Stromal cell of bone marrow (primary cell): Measurements from ENCODE around the gene MAN2A2.
"Not testable (repeated sequence)": the region's sequence is repeated elsewhere in the genome, so short reads cannot be mapped to it uniquely, and the experiment has no call there.

Experiments
- DNase-seq: peaks from one replicate; pipeline ENCODE4 v3.0.0-alpha.2; 2012; ENCODE audit warnings: low read depth

The MAN2A2 gene

GRCh38 chr15:90918034-90918788 is 15.1 kb downstream of the MAN2A2 start:
- DNase-seq, result no peak

- no peak for DNase-seq
Observed at GRCh38 chr15:90918835-90919234, 15.7 kb downstream of the MAN2A2 start.

- DNase-seq, result no peak
Observed at GRCh38 chr15:90921887-90922286, 18.8 kb downstream of the MAN2A2 start.

- not testable (repeated sequence) for DNase-seq
Observed at GRCh38 chr15:90922712-90923322, 19.7 kb downstream of the MAN2A2 start.

- no peak for DNase-seq
Observed at GRCh38 chr15:90924375-90924774, 21.3 kb downstream of the MAN2A2 start.

- DNase-seq, result not testable (repeated sequence)
Observed at GRCh38 chr15:90926766-90927165, 23.7 kb downstream of the MAN2A2 start.

- not testable (repeated sequence) for DNase-seq
Observed at GRCh38 chr15:90928106-90928505, 25.0 kb downstream of the MAN2A2 start.

GRCh38 chr15:90929246-90930019 is 26.3 kb downstream of the MAN2A2 start:
- DNase-seq, result no peak

GRCh38 chr15:90930861-90931574 is 27.9 kb downstream of the MAN2A2 start:
- DNase-seq, result no peak

GRCh38 chr15:90931575-90931827 is 28.4 kb downstream of the MAN2A2 start:
- no peak for DNase-seq

GRCh38 chr15:90931828-90932659 is 28.9 kb downstream of the MAN2A2 start, which contains the start of gene HDDC3:
HDDC3 (minus strand) TSS chr15:90932549; CDS start chr15:90932540, 9 bp downstream.
- peak; percentile 74 for DNase-seq

GRCh38 chr15:90932660-90932991 is 29.5 kb downstream of the MAN2A2 start:
- no peak for DNase-seq

- no peak for DNase-seq
Observed at GRCh38 chr15:90933301-90933700, 30.2 kb downstream of the MAN2A2 start.

GRCh38 chr15:90934256-90934948 is 31.3 kb downstream of the MAN2A2 start:
- DNase-seq, result peak; percentile 63

- DNase-seq, result peak; percentile 79
Observed at GRCh38 chr15:90934949-90935751, 32.0 kb downstream of the MAN2A2 start, which contains the start of gene UNC45A. UNC45A (plus strand) TSS chr15:90935285; CDS start chr15:90935325, 40 bp downstream.

GRCh38 chr15:90936823-90937222 is 33.7 kb downstream of the MAN2A2 start:
- DNase-seq, result no peak

- DNase-seq, result no peak
Observed at GRCh38 chr15:90938261-90938660, 35.2 kb downstream of the MAN2A2 start.

- DNase-seq, result no peak
Observed at GRCh38 chr15:90939756-90940155, 36.7 kb downstream of the MAN2A2 start.

GRCh38 chr15:90941038-90941437 is 37.9 kb downstream of the MAN2A2 start:
- no peak for DNase-seq
